Esophagus squamous epithelium (tissue), 4 donors: ENCODE results near the gene TBC1D2.

ENCODE experiments used
- POLR2A ChIP-seq, 4 donors: fragments of 450-650 bp; IDR thresholded peaks; one replicate each; pipeline ENCODE4 v1.6.1; 2017; ENCODE audit warnings: antibody characterized with exemption in 4 of 4, mild to moderate bottlenecking in 4 of 4, moderate library complexity in 3 of 4
- TF ChIP-seq, protein P1 (sequence below), 6 experiments: fragments of 450-650 bp in 4 of 6; fragments of 200-600 bp in 2 of 6; sonication (generic) in 2 of 6; IDR thresholded peaks; one replicate each; pipeline ENCODE4 v1.5.1; 2016 to 2019; ENCODE audit warnings: antibody characterized with exemption in 6 of 6, mild to moderate bottlenecking in 4 of 6, moderate library complexity in 4 of 6

- TF ChIP-seq, protein P1, sequence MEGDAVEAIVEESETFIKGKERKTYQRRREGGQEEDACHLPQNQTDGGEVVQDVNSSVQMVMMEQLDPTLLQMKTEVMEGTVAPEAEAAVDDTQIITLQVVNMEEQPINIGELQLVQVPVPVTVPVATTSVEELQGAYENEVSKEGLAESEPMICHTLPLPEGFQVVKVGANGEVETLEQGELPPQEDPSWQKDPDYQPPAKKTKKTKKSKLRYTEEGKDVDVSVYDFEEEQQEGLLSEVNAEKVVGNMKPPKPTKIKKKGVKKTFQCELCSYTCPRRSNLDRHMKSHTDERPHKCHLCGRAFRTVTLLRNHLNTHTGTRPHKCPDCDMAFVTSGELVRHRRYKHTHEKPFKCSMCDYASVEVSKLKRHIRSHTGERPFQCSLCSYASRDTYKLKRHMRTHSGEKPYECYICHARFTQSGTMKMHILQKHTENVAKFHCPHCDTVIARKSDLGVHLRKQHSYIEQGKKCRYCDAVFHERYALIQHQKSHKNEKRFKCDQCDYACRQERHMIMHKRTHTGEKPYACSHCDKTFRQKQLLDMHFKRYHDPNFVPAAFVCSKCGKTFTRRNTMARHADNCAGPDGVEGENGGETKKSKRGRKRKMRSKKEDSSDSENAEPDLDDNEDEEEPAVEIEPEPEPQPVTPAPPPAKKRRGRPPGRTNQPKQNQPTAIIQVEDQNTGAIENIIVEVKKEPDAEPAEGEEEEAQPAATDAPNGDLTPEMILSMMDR (IDR thresholded peaks at IDR 0.05): no peak
- no peak for TF ChIP-seq POLR2A (IDR thresholded peaks at IDR 0.05)
These were observed 52.3 kb downstream of the TBC1D2 start for GRCh38 chr9:98203153-98203552.
